ENCODE measurements around the gene ANKRD33B.
A peak's percentile ranks its signal among the peaks of the same experiment; 100 is the strongest.
"Not testable (repeated sequence)": the region's sequence is repeated elsewhere in the genome, so short reads cannot be mapped to it uniquely, and the experiment has no call there.

Gene ANKRD33B

GRCh38 chr5:10559151-10559550 is 4.7 kb upstream of the ANKRD33B start:
- no peak for DNase-seq (ENCODE audit: low read depth)

DNA sequence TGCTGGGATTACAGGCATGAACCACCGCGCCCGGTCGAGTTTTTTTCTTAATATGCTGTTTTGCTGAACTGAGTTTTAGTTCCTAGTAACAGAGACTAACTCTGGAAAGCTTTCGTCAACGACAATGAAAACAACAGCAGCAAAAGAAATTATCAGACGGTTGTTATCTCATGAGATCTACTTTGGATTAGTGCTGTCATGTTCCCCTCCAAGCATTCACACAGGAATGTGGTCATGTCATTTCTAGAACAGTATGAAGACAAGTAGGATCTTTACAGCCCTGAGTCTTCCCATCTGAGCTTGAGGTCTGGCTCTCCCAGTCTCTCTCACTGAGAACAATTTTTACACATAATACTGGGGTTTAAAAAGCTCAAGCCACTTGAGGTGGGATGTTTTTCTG is 4.0 kb upstream of the ANKRD33B start:
- DNase-seq (ENCODE audit: low read depth): no peak

- no peak for DNase-seq (ENCODE audit: low read depth)
These were observed 1.4 kb upstream of the ANKRD33B start for GRCh38 chr5:10562201-10563109.

GRCh38 chr5:10563110-10563944 is 543 bp upstream of the ANKRD33B start:
- peak; percentile 30 for DNase-seq (ENCODE audit: low read depth)

GRCh38 chr5:10564838-10565784 is 1.2 kb downstream of the ANKRD33B start:
- DNase-seq (ENCODE audit: low read depth): no peak

GRCh38 chr5:10565785-10566542 is 2.1 kb downstream of the ANKRD33B start:
- DNase-seq (ENCODE audit: low read depth): no peak

- DNase-seq (ENCODE audit: low read depth): no peak
These were observed 2.7 kb downstream of the ANKRD33B start for GRCh38 chr5:10566543-10567068.

GRCh38 chr5:10567121-10567591 is 3.3 kb downstream of the ANKRD33B start:
- no peak for DNase-seq (ENCODE audit: low read depth)

DNA sequence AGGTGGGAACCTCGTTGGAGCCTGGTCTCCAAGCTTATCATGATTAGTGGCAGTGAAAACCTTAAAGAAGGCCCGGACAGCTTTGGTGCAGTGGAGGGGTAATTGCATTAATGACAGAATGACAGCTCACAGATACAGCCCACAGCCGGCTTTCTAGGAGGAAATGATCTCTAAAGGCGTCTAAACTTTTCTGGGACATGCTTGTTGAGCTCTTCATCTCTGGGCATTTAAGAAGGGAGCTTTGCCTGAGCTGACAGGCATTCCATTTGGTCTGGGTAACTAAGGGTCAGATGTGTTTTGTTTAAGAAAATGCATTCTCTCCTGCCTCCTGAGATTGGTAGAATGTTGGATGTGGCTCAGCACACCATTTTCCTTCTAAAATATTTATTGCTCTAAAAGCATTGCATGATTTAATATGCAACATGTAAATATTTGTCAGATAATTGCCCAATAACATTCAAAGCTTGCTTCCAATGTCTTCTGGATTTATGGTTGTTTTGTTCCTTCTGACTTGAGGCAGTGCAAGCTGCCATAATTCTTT is 4.0 kb downstream of the ANKRD33B start:
- DNase-seq (ENCODE audit: low read depth): no peak

DNA sequence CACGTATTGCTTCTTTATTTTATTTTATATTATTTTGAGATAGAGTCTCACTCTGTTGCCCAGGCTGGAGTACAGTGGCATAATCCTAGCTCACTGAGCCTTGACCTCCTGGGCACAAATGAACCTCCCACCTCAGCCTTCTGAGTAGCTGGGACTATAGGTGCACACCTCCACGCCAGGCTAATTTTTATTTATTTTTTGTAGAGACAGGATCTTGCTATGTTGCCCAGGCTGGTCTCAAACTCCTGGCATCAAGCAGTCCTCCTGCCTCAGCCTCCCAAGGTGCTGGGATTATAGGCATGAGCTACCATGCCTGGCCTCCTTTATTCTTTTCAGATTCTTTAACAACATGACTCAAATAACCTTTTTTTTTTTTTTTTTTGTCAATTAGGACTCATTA is 6.7 kb downstream of the ANKRD33B start:
- not testable (repeated sequence) for DNase-seq (ENCODE audit: low read depth)

DNA sequence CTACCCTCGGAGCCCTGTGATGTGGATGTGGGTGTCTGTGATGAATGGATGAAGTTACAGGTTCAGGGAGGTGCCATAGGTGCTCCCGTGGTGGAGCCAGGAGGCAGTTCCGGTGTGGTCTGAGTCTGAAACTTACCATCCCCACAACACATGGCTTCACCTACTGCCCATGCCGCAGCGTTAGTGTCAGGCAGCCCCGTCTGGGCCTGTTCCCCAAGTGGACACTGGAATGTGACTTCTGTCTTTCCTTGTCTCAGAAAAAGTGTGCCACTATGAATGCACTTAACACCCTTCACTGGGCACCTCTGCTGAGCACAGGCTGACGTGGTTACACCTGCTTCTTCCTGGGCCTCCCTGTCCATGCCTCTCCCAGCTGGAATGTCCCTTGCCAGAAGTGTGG is 8.6 kb downstream of the ANKRD33B start:
- DNase-seq (ENCODE audit: low read depth): no peak

- no peak for DNase-seq (ENCODE audit: low read depth)
These were observed 9.7 kb downstream of the ANKRD33B start for GRCh38 chr5:10573487-10574145.

DNA sequence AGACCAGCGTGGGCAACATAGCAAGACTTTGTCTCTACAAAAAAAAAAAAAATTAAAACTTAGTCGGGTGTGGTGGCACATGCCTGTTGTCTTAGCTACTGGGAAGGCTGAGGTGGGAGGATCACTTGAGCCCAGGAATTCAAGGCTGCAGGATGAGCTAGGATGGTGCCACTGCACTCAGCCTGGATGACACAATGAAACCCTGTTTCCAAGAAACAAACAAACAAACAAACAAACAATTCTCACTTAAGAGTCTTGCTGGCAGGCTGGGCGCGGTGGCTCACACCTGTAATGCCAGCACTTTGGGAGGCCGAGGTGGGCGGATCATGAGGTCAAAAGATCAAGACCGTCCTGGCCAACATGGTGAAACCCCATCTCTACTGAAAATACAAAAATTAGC is 11.0 kb downstream of the ANKRD33B start:
- DNase-seq (ENCODE audit: low read depth): not testable (repeated sequence)

DNA sequence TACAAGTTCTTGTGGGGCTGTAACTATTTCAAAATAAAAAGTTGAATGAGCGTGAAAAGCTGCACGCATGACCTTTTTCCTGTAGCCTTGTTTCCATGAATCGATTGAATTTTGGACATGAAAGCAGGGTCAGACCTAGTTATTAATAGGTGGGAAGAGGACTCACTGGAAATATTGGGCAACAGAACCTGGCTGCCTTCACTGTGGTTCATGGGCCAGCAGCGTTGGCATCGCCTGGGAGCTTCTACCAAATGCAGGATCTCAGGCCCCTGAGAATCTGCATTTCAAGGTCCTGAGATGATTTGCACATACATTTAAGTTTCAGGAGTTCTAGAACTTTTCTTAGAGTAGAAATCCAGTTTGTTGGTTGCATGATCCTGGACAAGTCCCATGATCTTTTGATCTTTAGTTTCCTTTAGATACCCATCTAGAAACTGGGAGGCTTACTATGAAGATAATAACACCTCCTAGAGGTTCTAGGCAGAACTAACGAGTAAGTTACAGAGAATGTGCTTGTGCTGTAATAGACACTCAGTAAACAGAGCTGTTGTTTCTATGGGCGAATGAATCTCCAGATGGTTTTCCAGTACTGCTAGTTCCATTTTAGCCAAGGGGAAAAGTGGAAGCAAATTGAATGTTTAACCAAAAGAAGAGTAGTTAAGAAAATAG is 12.4 kb downstream of the ANKRD33B start:
- no peak for DNase-seq (ENCODE audit: low read depth)

DNA sequence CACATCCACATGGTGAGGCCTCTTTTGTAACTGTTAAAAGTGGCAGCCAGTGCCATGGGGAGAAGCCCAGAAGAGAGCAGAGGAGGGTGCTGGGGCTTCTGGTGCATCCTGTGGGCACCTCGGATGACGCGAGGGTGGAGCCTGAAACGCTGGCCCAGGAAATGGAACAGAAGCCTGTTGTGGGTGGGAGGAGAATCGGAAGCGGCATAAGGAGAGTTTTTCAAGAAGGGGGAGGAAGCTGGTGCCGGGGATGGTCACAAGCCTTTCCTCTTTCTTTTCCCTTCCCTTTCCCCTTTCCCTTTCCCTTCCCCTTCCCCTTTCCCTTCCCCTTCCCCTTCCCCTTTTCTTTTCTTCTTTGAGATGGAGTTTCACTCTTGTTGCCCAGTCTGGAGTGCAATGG is 12.9 kb downstream of the ANKRD33B start:
- no peak for DNase-seq (ENCODE audit: low read depth)

DNA sequence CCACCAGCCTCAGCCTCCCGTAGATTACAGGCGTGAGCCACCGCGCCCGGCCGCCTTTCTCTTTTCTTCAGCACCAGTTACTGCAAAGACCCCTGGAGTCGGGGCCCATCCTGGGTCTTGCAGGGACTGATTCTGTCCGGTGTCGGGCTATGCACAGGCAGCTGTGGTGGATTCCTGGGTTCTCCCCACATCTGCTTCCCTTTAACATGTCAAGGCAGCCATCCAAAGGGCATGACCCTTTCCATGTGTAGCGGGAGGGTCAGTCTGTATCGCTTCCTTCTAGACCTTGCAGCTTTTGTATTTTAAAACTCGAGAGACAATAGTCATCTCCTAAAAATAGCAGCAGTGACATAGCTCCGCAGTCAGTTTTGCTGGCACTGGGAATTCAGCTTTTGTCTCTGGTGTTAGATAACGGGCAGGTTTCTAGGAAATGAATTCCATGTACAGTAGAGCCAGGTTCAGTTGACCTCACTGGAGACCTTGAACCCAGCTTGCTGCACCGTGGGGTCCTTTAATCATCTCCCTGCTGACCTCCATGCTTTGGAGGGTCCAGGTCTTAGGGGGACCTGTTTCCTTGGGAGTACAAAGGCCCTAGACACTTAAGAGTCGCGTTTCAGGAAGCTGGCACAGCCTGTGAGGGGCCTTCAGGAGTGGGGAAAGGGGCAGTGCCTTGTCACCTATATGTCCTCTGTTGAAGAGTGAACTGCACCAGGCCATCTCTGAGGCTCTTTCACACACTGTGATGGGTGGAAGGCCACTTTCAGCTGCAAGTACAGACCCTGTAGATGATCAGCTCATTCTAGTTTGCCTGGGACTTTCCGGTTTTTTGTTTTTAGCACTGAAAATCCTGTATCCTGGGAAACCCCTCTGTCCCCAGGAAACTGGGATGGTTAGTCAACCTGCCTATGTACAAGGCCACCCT is 13.8 kb downstream of the ANKRD33B start:
- no peak for DNase-seq (ENCODE audit: low read depth)

- DNase-seq (ENCODE audit: low read depth): no peak
These were observed 14.4 kb downstream of the ANKRD33B start for GRCh38 chr5:10578293-10578665.

DNA sequence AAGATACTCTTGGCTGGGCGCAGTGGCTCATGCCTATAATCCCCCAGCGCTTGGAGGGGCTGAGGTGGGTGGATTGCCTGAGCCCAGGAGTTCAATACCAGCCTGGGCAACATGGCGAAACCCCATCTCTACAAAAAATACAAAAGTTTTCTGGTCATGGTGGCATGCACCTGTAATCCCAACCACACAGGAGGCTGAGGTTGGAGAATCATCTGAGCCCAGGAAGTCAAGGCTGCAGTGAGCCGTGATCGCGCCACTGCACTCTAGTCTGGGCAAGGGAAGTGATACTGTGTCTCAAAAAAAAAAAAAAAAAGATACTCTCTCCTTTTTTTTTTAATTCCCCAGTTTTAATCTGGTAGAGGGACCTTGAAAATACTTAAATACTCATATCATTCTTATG is 15.0 kb downstream of the ANKRD33B start:
- DNase-seq (ENCODE audit: low read depth): no peak
